GM18873 (cell line): ENCODE data around the gene IRS1.

ENCODE experiments used
- ATAC-seq: cut with Tn5 transposase; IDR thresholded peaks from one replicate; pipeline ENCODE4 v1.9.1; 2021; ENCODE audit warnings: mild to moderate bottlenecking, moderate library complexity, moderate number of reproducible peaks; ENCODE audit not compliant: unreplicated experiment, low FRiP score

The IRS1 gene

GRCh38 chr2:226733189-226733858, 66.3 kb downstream of the IRS1 start:
- no peak for ATAC-seq

- no peak for ATAC-seq
These were observed 67.0 kb downstream of the IRS1 start for GRCh38 chr2:226732478-226733188.

GRCh38 chr2:226730481-226730880, 69.1 kb downstream of the IRS1 start:
- ATAC-seq, result no peak

GRCh38 chr2:226728996-226729395, 70.6 kb downstream of the IRS1 start:
- ATAC-seq, result no peak

- no peak for ATAC-seq
These were observed 72.4 kb downstream of the IRS1 start for GRCh38 chr2:226727251-226727650.

- no peak for ATAC-seq
These were observed 73.1 kb downstream of the IRS1 start for GRCh38 chr2:226726546-226726945.

GRCh38 chr2:226725126-226725860, 74.3 kb downstream of the IRS1 start:
- ATAC-seq, result no peak

GRCh38 chr2:226721541-226721940, 78.1 kb downstream of the IRS1 start:
- no peak for ATAC-seq

GRCh38 chr2:226720948-226721347, 78.7 kb downstream of the IRS1 start:
- ATAC-seq, result no peak

GRCh38 chr2:226717719-226718118, 81.9 kb downstream of the IRS1 start:
- ATAC-seq, result no peak

- peak; percentile 67 for ATAC-seq
These were observed 83.5 kb downstream of the IRS1 start for GRCh38 chr2:226716126-226716525.

GRCh38 chr2:226715347-226715990, 84.2 kb downstream of the IRS1 start:
- no peak for ATAC-seq

GRCh38 chr2:226712941-226713340, 86.7 kb downstream of the IRS1 start:
- no peak for ATAC-seq

- no peak for ATAC-seq
These were observed 87.9 kb downstream of the IRS1 start for GRCh38 chr2:226711606-226712296.

- no peak for ATAC-seq
These were observed 92.1 kb downstream of the IRS1 start for GRCh38 chr2:226707499-226707898.

GRCh38 chr2:226705965-226706364, 93.7 kb downstream of the IRS1 start:
- no peak for ATAC-seq

- no peak for ATAC-seq
These were observed 94.3 kb downstream of the IRS1 start for GRCh38 chr2:226705133-226705886.

- ATAC-seq, result no peak
These were observed 96.1 kb downstream of the IRS1 start for GRCh38 chr2:226703514-226703913.

GRCh38 chr2:226702376-226702775, 97.2 kb downstream of the IRS1 start:
- ATAC-seq, result no peak

- peak; percentile 72 for ATAC-seq
These were observed 98.6 kb downstream of the IRS1 start for GRCh38 chr2:226701052-226701451.
